Measurements from ENCODE around the gene CELSR1. TPM values are rescaled to one million over a fixed set of nuclear protein-coding genes. Genes with fewer than 3 reads are reported as not detected.
A peak's percentile ranks its signal among the peaks of the same experiment; 100 is the strongest.

CELSR1 gene
- total RNA-seq, 1 experiment from 2014 or later: 30.7 TPM

DNA sequence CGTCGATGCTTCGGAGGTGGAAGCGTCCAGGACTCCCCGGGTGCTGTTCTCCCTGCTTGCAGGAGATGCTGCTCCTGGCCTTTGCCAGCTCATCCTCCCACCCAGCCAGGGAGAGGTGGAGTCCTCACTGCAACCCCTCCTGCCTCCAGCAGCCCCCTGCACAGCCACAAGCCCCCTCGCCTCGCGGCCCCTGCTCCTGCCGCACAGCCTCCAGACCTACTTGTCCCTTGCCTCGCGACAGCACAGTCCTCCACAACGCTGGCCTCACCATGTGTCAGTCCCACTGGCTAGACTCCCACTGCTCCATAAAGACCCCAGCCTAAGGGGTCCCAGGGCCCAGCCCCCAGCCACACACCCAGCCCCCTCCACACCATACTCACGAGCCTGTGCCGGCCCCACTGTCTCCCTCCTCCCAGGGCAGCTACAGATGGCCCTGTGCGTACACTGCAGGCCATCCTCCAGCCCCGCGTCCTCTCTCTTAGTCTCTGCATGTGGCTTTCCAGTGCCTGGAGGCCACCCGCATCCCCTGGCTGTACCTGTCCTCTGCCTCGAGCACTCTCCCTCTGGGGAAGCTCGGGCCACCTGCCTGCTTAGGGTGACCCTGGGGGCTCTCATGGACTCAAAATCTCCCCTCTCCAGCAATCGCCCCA lies 91.5 kb downstream of the CELSR1 start:
- DNase-seq (ENCODE audit: low read depth, low spot score): no peak
- TF ChIP-seq, protein P1, sequence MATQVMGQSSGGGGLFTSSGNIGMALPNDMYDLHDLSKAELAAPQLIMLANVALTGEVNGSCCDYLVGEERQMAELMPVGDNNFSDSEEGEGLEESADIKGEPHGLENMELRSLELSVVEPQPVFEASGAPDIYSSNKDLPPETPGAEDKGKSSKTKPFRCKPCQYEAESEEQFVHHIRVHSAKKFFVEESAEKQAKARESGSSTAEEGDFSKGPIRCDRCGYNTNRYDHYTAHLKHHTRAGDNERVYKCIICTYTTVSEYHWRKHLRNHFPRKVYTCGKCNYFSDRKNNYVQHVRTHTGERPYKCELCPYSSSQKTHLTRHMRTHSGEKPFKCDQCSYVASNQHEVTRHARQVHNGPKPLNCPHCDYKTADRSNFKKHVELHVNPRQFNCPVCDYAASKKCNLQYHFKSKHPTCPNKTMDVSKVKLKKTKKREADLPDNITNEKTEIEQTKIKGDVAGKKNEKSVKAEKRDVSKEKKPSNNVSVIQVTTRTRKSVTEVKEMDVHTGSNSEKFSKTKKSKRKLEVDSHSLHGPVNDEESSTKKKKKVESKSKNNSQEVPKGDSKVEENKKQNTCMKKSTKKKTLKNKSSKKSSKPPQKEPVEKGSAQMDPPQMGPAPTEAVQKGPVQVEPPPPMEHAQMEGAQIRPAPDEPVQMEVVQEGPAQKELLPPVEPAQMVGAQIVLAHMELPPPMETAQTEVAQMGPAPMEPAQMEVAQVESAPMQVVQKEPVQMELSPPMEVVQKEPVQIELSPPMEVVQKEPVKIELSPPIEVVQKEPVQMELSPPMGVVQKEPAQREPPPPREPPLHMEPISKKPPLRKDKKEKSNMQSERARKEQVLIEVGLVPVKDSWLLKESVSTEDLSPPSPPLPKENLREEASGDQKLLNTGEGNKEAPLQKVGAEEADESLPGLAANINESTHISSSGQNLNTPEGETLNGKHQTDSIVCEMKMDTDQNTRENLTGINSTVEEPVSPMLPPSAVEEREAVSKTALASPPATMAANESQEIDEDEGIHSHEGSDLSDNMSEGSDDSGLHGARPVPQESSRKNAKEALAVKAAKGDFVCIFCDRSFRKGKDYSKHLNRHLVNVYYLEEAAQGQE (IDR thresholded peaks at IDR 0.05; ENCODE audit: insufficient read depth in 1 of 2, low read depth in 2 of 2, low read length in 1 of 2): no peak
- TF ChIP-seq CTCF (IDR thresholded peaks at IDR 0.05): no peak
- TF ChIP-seq POLR2AphosphoS5 (IDR thresholded peaks at IDR 0.05; ENCODE audit: low read depth, low read length): no peak
- TF ChIP-seq SIN3A (IDR thresholded peaks at IDR 0.05; ENCODE audit: borderline replicate concordance, insufficient read depth, low read depth, low read length): no peak
- no peak for TF ChIP-seq TCF7L2 (IDR thresholded peaks at IDR 0.05; ENCODE audit: low read depth, low read length)
- ChIA-PET CTCF (no interaction called here), POLR2A (no interaction called here)
- BruUV-seq (replicated peaks): no TSS peak
- ATAC-seq: no peak
- peaks cover 3% of the 10 kb centered on the region; the same call in 1 of the 2 replicates for H3K4me1 ChIP-seq (ENCODE audit: control insufficient read depth, insufficient read depth, low read length)
- in situ Hi-C loops (cut with HindIII; ENCODE audit: low pct_unique_long_range_greater_than_20kb, low sequenced_read_pairs) (no loop called here), intact Hi-C loops (cut with micrococcal nuclease; ENCODE audit: unreplicated experiment) (no loop called here)
- H3K4me3 ChIP-seq (ENCODE audit: low read depth in 2 of 2, low read length in 2 of 2): no peak overlapping the region
- H3K9me3 ChIP-seq (ENCODE audit: control insufficient read depth, insufficient read depth, low read depth, low read length): no peaks in the 10 kb centered on the region
- no peaks in the 10 kb centered on the region for H3K27me3 ChIP-seq (ENCODE audit: control insufficient read depth, insufficient read depth, low read length)
- H3K36me3 ChIP-seq (ENCODE audit: control insufficient read depth, insufficient read depth, low read length): no peaks in the 10 kb centered on the region
- H3K27ac ChIP-seq (ENCODE audit: low read length): no peak overlapping the region

- ChIA-PET POLR2A (interaction anchor here (0.6 to 0.7 kb wide), 2 partner anchors 22 to 91 kb away, joined by 3 to 4 read pairs; no protein-coding TSS in a partner anchor), CTCF (no interaction called here)
- peaks cover 3% of the 10 kb centered on the region; the same call in 1 of the 2 replicates for H3K4me1 ChIP-seq (ENCODE audit: control insufficient read depth, insufficient read depth, low read length)
- H3K36me3 ChIP-seq (ENCODE audit: control insufficient read depth, insufficient read depth, low read length): no peaks in the 10 kb centered on the region
- no peak overlapping the region for H3K4me3 ChIP-seq (ENCODE audit: low read depth in 2 of 2, low read length in 2 of 2)
- intact Hi-C loops (cut with micrococcal nuclease; ENCODE audit: unreplicated experiment): no loop called here
- H3K27me3 ChIP-seq (ENCODE audit: control insufficient read depth, insufficient read depth, low read length): no peaks in the 10 kb centered on the region
- no peaks in the 10 kb centered on the region for H3K9me3 ChIP-seq (ENCODE audit: control insufficient read depth, insufficient read depth, low read depth, low read length)
- no TSS peak for BruUV-seq (replicated peaks)
- TF ChIP-seq CTCF (IDR thresholded peaks at IDR 0.05): no peak
- TF ChIP-seq, protein P1 (IDR thresholded peaks at IDR 0.05; ENCODE audit: insufficient read depth in 1 of 2, low read depth in 2 of 2, low read length in 1 of 2): no peak
- no peak for TF ChIP-seq SIN3A (IDR thresholded peaks at IDR 0.05; ENCODE audit: borderline replicate concordance, insufficient read depth, low read depth, low read length)
- no peak for TF ChIP-seq TCF7L2 (IDR thresholded peaks at IDR 0.05; ENCODE audit: low read depth, low read length)
- no peak for TF ChIP-seq POLR2AphosphoS5 (IDR thresholded peaks at IDR 0.05; ENCODE audit: low read depth, low read length)
- H3K27ac ChIP-seq (ENCODE audit: low read length): no peak overlapping the region
- DNase-seq (ENCODE audit: low read depth, low spot score): no peak
- in situ Hi-C loops (cut with HindIII; ENCODE audit: low pct_unique_long_range_greater_than_20kb, low sequenced_read_pairs): no loop called here
- peak; percentile 77 for ATAC-seq
These were observed 93.0 kb downstream of the CELSR1 start for GRCh38 chr22:46444390-46444854.
